ENCODE measurements around the gene KCNIP4. TPM values are rescaled to one million over a fixed set of nuclear protein-coding genes. Genes with fewer than 3 reads are reported as not detected.

The KCNIP4 gene
- total and polyA plus RNA-seq, 2 of the 4 experiments (the other 2 are of a cell fraction), result not detected

- Histone ChIP-seq H3K18ac (ENCODE audit: low read depth, low read length) (no peak overlapping the region), H3K27me3 (ENCODE audit: control insufficient read depth, insufficient read depth, low read length) (no peaks in the 10 kb centered on the region), H3K56ac (ENCODE audit: extremely low read depth, insufficient read depth, low read length) (no peak overlapping the region), H3K4me1 (ENCODE audit: control insufficient read depth, insufficient read depth, low read length) (no peaks in the 10 kb centered on the region), H3K79me1 (ENCODE audit: low read depth in 1 of 2, low read length in 2 of 2) (no peaks in the 10 kb centered on the region), H3K36me3 (ENCODE audit: control insufficient read depth, insufficient read depth, low read length) (no peaks in the 10 kb centered on the region), H3K14ac (replicated peaks; ENCODE audit: low read depth, low read length) (no peak overlapping the region), H3K4ac (ENCODE audit: low read depth, low read length) (no peak overlapping the region), H3K4me3 (ENCODE audit: insufficient read depth, low read depth, low read length) (no peak overlapping the region), H2AFZ (replicated peaks; ENCODE audit: low read length, poor library complexity) (no peak overlapping the region), H3K27ac (ENCODE audit: insufficient read depth, low read length) (no peak overlapping the region), H2BK120ac (ENCODE audit: low read depth, low read length) (no peak overlapping the region), H2BK5ac (ENCODE audit: low read depth, low read length, poor library complexity, severe bottlenecking) (no peak overlapping the region), H2AK9ac (replicated peaks; ENCODE audit: low read depth, low read length, poor library complexity) (no peak overlapping the region), H4K5ac (ENCODE audit: low read depth, low read length) (no peak overlapping the region), H3K9me1 (ENCODE audit: insufficient read depth, low read length) (no peaks in the 10 kb centered on the region), H3K9me3 (ENCODE audit: control insufficient read depth, insufficient read depth, low read length) (peaks cover 5% of the 10 kb centered on the region), H2BK15ac (ENCODE audit: low read depth, low read length) (no peak overlapping the region), H4K8ac (ENCODE audit: low read depth in 2 of 2, low read length in 2 of 2) (no peak overlapping the region), H2AK5ac (ENCODE audit: low read depth, low read length) (no peak overlapping the region), H2BK20ac (ENCODE audit: low read depth, low read length) (no peak overlapping the region), H4K20me1 (ENCODE audit: insufficient read depth, low read length) (no peaks in the 10 kb centered on the region), H3K9ac (ENCODE audit: low read depth, low read length) (no peak overlapping the region), H4K91ac (ENCODE audit: insufficient read depth, low read depth, low read length) (no peak overlapping the region), H3K4me2 (ENCODE audit: low read depth, low read length) (no peak overlapping the region), H3K23ac (ENCODE audit: low read depth, low read length) (no peak overlapping the region)
- WGBS, 2 experiments (ENCODE audit: extremely low coverage in 2 of 2, insufficient read length in 1 of 2), result no CpG with 5 or more reads among the region's 1 CpG
- ATAC-seq (ENCODE audit: low read depth) (no peak), DNase-seq (no peak)
- no TSS peak for BruUV-seq (replicated peaks)
- ChIA-PET CTCF (no interaction called here), POLR2A (ENCODE audit: unreplicated experiment) (no interaction called here)
- TF ChIP-seq BHLHE40 (IDR thresholded peaks at IDR 0.05; ENCODE audit: low read depth, low read length) (no peak), NFE2L2 (IDR thresholded peaks at IDR 0.05; ENCODE audit: low read depth, low read length) (no peak), RFX5 (IDR thresholded peaks at IDR 0.05; ENCODE audit: low read depth, low read length) (no peak), MXI1 (IDR thresholded peaks at IDR 0.05; ENCODE audit: borderline replicate concordance, low read depth, low read length) (no peak), RCOR1 (IDR thresholded peaks at IDR 0.05; ENCODE audit: insufficient replicate concordance, low read length) (no peak), MAFK (IDR thresholded peaks at IDR 0.05; ENCODE audit: low read depth, low read length) (0 out of 2 replicates have a peak, but pooled peaks have one; percentile 20), FOS (IDR thresholded peaks at IDR 0.05; ENCODE audit: low read depth, low read length) (no peak), SMC3 (IDR thresholded peaks at IDR 0.05; ENCODE audit: low read depth, low read length) (no peak)
- TF ChIP-seq, protein P1, sequence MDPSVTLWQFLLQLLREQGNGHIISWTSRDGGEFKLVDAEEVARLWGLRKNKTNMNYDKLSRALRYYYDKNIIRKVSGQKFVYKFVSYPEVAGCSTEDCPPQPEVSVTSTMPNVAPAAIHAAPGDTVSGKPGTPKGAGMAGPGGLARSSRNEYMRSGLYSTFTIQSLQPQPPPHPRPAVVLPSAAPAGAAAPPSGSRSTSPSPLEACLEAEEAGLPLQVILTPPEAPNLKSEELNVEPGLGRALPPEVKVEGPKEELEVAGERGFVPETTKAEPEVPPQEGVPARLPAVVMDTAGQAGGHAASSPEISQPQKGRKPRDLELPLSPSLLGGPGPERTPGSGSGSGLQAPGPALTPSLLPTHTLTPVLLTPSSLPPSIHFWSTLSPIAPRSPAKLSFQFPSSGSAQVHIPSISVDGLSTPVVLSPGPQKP (IDR thresholded peaks at IDR 0.05; ENCODE audit: borderline replicate concordance, low read depth, low read length), result no peak
- intact Hi-C loops (cut with micrococcal nuclease) (no loop called here), in situ Hi-C loops (cut with MboI; ENCODE audit: low sequenced_read_pairs) (no loop called here), dilution Hi-C loops (cut with HindIII; ENCODE audit: low sequenced_read_pairs, unreplicated experiment) (no loop called here)
Observed at GRCh38 chr4:21625447-21625846, 323.1 kb downstream of the KCNIP4 start.
